DND-41 (cell line): Measurements from ENCODE around the gene ZNRD2.

Experiments
- EZH2 ChIP-seq: IDR thresholded peaks from 3 replicates; pipeline ENCODE4 v1.6.1; 2012; ENCODE audit warnings: borderline replicate concordance, low read depth, mild to moderate bottlenecking, moderate library complexity, low read length, inconsistent platforms; ENCODE audit not compliant: severe bottlenecking
- TF ChIP-seq, protein P1 (sequence below): IDR thresholded peaks from 2 replicates; pipeline ENCODE4 v1.5.1; 2012; ENCODE audit warnings: borderline replicate concordance, low read length, moderate library complexity, mild to moderate bottlenecking; ENCODE audit not compliant: poor library complexity, severe bottlenecking; ENCODE audit errors: extremely low read depth

DNA sequence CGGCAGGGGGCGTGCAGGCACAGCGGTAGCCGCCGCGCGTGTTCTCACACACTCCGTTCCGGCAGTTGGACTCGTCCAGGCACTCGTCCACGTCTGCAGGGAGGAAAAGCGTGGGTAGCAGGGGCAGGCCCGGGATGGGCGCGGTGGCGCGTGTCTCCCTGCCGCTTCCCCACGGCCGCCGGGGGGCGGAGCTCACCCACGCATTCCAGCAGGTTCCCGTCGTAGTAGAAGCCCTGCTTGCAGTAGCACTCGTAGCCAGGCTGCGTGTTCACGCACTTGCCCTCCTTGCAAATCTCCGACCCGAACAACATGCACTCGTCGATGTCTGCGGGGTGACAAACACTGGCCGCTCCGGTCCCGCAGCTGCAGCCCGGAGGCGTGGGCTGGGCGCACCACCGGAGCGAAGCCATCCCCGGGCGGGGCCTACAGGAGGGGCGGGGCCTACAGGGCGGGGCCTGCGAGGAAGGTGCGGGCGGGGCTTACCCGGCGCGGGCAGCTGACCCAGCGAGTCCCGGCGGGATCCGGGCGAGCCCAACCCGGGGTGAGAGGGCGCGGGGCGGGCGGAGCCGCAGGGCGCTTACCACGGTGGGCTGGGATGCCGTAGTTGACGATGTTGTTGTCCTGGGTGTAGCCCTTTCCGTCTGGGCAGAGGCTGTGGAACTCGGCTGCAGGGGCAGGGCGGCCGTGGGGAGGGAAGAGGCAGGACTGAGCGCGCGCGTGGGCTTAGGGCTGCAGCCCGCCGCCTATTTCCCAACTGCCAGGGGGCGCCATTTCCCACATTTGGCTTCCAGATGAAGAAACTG lies 29.8 kb upstream of the ZNRD2 start:
- TF ChIP-seq, protein P1, sequence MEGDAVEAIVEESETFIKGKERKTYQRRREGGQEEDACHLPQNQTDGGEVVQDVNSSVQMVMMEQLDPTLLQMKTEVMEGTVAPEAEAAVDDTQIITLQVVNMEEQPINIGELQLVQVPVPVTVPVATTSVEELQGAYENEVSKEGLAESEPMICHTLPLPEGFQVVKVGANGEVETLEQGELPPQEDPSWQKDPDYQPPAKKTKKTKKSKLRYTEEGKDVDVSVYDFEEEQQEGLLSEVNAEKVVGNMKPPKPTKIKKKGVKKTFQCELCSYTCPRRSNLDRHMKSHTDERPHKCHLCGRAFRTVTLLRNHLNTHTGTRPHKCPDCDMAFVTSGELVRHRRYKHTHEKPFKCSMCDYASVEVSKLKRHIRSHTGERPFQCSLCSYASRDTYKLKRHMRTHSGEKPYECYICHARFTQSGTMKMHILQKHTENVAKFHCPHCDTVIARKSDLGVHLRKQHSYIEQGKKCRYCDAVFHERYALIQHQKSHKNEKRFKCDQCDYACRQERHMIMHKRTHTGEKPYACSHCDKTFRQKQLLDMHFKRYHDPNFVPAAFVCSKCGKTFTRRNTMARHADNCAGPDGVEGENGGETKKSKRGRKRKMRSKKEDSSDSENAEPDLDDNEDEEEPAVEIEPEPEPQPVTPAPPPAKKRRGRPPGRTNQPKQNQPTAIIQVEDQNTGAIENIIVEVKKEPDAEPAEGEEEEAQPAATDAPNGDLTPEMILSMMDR, result peak; percentile 91
- no peak for TF ChIP-seq EZH2
